ENCODE results near the gene IGLL5.

The IGLL5 gene

DNA sequence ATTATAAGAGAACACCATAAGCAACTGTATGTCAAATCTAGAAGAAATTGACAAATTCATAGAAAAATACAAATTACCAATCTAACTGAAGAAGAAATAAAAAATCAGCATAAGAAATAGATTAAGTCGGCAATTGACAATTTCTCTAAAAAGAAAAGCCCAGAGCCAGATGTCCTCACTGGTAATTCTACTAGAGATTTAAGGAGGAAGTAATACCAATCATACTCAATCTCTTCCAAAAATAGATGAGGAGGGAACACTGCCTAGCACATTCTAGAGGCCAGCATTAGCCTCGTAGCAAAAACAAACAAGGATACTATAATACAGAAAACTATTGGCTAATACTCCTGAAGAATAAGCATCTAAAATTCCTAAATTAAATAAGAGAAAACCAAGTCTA lies 40.4 kb upstream of the IGLL5 start:
- Histone ChIP-seq H3K27ac (ENCODE audit: low read depth, low read length) (no peak overlapping the region), H3K79me2 (ENCODE audit: control insufficient read depth, low read length) (no peaks in the 10 kb centered on the region), H3K4me2 (ENCODE audit: low read length) (no peak overlapping the region), H4K20me1 (ENCODE audit: control insufficient read depth, insufficient read depth, low read depth, low read length) (no peaks in the 10 kb centered on the region), H3F3A (ENCODE audit: control insufficient read depth, insufficient read depth) (no peaks in the 10 kb centered on the region), H3K4me1 (ENCODE audit: control insufficient read depth, low read length) (no peaks in the 10 kb centered on the region), H3K36me3 (ENCODE audit: control insufficient read depth, low read length) (no peaks in the 10 kb centered on the region), H3K4me3 (ENCODE audit: low read length) (no peak overlapping the region), H3K9me3 (ENCODE audit: control insufficient read depth, insufficient read depth, low read length) (no peaks in the 10 kb centered on the region), H3K9me2 (replicated peaks; ENCODE audit: control insufficient read depth, low read length) (no peaks in the 10 kb centered on the region), H3K27me3 (ENCODE audit: control insufficient read depth, low read length) (no peaks in the 10 kb centered on the region)
- TF ChIP-seq EZH2phosphoT487 (IDR thresholded peaks at IDR 0.05; ENCODE audit: borderline replicate concordance, low read length), result no peak
- TF ChIP-seq, protein P1, sequence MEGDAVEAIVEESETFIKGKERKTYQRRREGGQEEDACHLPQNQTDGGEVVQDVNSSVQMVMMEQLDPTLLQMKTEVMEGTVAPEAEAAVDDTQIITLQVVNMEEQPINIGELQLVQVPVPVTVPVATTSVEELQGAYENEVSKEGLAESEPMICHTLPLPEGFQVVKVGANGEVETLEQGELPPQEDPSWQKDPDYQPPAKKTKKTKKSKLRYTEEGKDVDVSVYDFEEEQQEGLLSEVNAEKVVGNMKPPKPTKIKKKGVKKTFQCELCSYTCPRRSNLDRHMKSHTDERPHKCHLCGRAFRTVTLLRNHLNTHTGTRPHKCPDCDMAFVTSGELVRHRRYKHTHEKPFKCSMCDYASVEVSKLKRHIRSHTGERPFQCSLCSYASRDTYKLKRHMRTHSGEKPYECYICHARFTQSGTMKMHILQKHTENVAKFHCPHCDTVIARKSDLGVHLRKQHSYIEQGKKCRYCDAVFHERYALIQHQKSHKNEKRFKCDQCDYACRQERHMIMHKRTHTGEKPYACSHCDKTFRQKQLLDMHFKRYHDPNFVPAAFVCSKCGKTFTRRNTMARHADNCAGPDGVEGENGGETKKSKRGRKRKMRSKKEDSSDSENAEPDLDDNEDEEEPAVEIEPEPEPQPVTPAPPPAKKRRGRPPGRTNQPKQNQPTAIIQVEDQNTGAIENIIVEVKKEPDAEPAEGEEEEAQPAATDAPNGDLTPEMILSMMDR (IDR thresholded peaks at IDR 0.05; ENCODE audit: low read depth, low read length, poor library complexity, severe bottlenecking), result no peak

DNA sequence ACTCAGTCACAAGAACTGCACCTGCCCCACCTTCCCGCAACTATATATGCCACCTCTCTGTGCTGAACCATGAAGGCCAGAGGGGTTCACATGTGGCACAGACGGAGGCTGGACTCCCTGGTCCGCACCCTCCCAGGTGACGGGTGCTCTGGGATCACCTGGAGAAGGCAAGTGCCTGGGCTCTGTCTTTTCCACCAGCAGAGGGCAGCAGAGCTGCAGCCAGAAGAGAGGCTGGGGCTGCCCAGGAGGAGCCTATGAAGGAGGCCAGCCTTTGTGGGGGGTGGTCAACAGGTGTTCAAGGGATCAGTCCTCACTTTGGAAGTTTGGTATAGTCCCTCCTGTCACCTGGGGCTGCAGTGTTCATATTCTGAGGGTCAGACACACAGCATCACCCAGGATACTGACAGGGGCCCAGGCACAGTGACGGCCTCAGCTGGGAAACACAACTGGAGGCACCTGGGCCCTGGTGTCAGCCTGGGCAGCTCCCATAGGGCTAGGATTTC lies 39.2 kb upstream of the IGLL5 start:
- Histone ChIP-seq H3K4me1 (ENCODE audit: control insufficient read depth, low read length) (no peaks in the 10 kb centered on the region), H3K79me2 (ENCODE audit: control insufficient read depth, low read length) (no peaks in the 10 kb centered on the region), H3K4me2 (ENCODE audit: low read length) (no peak overlapping the region), H3K4me3 (ENCODE audit: low read length) (no peak overlapping the region), H3K9me2 (replicated peaks; ENCODE audit: control insufficient read depth, low read length) (no peaks in the 10 kb centered on the region), H3K36me3 (ENCODE audit: control insufficient read depth, low read length) (no peaks in the 10 kb centered on the region), H3K27ac (ENCODE audit: low read depth, low read length) (no peak overlapping the region), H3K9me3 (ENCODE audit: control insufficient read depth, insufficient read depth, low read length) (no peaks in the 10 kb centered on the region), H4K20me1 (ENCODE audit: control insufficient read depth, insufficient read depth, low read depth, low read length) (no peaks in the 10 kb centered on the region), H3F3A (ENCODE audit: control insufficient read depth, insufficient read depth) (no peaks in the 10 kb centered on the region), H3K27me3 (ENCODE audit: control insufficient read depth, low read length) (no peaks in the 10 kb centered on the region)
- TF ChIP-seq, protein P1 (IDR thresholded peaks at IDR 0.05; ENCODE audit: low read depth, low read length, poor library complexity, severe bottlenecking), result no peak
- no peak for TF ChIP-seq EZH2phosphoT487 (IDR thresholded peaks at IDR 0.05; ENCODE audit: borderline replicate concordance, low read length)

DNA sequence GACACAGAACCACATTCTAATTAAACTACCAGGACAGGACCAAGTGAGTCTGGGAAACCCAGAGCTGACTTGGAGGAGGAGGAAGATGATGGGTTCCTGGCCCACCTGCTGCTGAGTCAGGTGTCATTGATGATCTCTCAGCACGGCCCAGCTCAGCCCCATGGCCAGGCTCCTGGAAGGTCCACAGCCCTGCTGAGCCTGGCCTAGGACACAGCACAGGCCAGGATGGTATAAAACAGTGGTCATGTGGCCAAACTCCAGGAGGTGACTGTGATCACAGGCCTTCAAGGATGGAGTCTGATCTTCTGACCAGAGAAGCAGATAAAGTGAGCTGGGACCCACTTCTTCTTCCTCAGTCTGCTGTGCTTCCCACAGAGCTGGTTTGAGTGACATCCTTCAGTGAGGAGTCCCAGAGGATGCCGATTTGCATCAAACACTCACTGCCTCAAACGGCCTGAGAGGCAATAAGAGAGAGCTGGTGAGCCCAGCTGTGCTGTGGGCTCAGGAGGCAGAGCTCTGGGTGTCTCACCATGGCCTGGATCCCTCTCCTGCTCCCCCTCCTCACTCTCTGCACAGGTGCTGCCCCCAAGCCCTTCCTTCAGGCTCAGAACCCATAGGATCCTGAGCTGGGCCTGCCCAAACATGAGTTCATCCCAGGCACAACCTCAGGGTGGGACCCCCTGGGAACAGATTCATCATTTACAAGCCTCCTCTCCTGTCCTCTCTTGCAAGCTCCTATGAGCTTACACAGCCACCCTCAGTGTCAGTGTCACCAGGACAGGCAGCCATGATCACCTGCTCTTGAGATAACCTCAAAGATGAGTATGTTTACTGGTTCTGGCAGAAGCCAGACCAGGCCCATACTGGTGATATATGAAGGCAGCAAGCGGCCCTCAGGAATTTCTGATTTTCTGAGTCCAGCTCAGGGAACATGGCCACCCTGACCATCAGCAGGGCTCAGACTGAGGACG lies 37.7 kb upstream of the IGLL5 start:
- Histone ChIP-seq H3K79me2 (ENCODE audit: control insufficient read depth, low read length) (no peaks in the 10 kb centered on the region), H3K4me1 (ENCODE audit: control insufficient read depth, low read length) (no peaks in the 10 kb centered on the region), H3K4me3 (ENCODE audit: low read length) (no peak overlapping the region), H3F3A (ENCODE audit: control insufficient read depth, insufficient read depth) (no peaks in the 10 kb centered on the region), H3K4me2 (ENCODE audit: low read length) (no peak overlapping the region), H3K9me2 (replicated peaks; ENCODE audit: control insufficient read depth, low read length) (no peaks in the 10 kb centered on the region), H3K27me3 (ENCODE audit: control insufficient read depth, low read length) (no peaks in the 10 kb centered on the region), H3K36me3 (ENCODE audit: control insufficient read depth, low read length) (no peaks in the 10 kb centered on the region), H3K9me3 (ENCODE audit: control insufficient read depth, insufficient read depth, low read length) (no peaks in the 10 kb centered on the region), H4K20me1 (ENCODE audit: control insufficient read depth, insufficient read depth, low read depth, low read length) (no peaks in the 10 kb centered on the region), H3K27ac (ENCODE audit: low read depth, low read length) (no peak overlapping the region)
- TF ChIP-seq, protein P1 (IDR thresholded peaks at IDR 0.05; ENCODE audit: low read depth, low read length, poor library complexity, severe bottlenecking), result no peak
- TF ChIP-seq EZH2phosphoT487 (IDR thresholded peaks at IDR 0.05; ENCODE audit: borderline replicate concordance, low read length), result no peak

Data from DOHH2 (cell line).